ENCODE measurements around the gene CAMK2B. TPM values are rescaled to one million over a fixed set of nuclear protein-coding genes. Genes with fewer than 3 reads are reported as not detected.

Gene CAMK2B
- total and polyA plus RNA-seq, 5 donors from 2014 or later: not detected

- H3K9me3 Mint-ChIP-seq: peaks cover 0 to 26% (median 7%) of the 10 kb centered on the region in 7 donors
- Histone ChIP-seq H3K4me3 (ENCODE audit: low read depth, low read length) (no peak overlapping the region), H3K36me3 (ENCODE audit: control insufficient read depth, insufficient read depth, low read length) (no peaks in the 10 kb centered on the region), H3K9me3 (ENCODE audit: control insufficient read depth in 2 of 2, low read length in 2 of 2) (peaks cover 0 to 8% of the 10 kb centered on the region in 2 experiments), H3K27me3 (ENCODE audit: control insufficient read depth, insufficient read depth, low read length) (peaks cover 6% of the 10 kb centered on the region), H3K4me1 (ENCODE audit: control insufficient read depth, insufficient read depth, low read length, poor library complexity, severe bottlenecking) (no peaks in the 10 kb centered on the region), H3K27ac (ENCODE audit: insufficient read depth, low read length, poor library complexity, severe bottlenecking) (no peak overlapping the region)
- no peak overlapping the region for H3K4me3 Mint-ChIP-seq
- no peaks in the 10 kb centered on the region for H3K36me3 Mint-ChIP-seq
- DNase-seq (no peak), ATAC-seq (ENCODE audit: low read depth in 2 of 2) (peak in 1 of 2 donors; percentile 25)
- no peak overlapping the region for H3K27ac Mint-ChIP-seq
- H3K27me3 Mint-ChIP-seq: peaks cover 5% of the 10 kb centered on the region
- H3K4me1 Mint-ChIP-seq: peaks cover 0 to 6% (median 1%) of the 10 kb centered on the region in 4 donors
Observed at GRCh38 chr7:44338600-44338999, 13.2 kb upstream of the CAMK2B start.

- Histone ChIP-seq H3K27ac (ENCODE audit: insufficient read depth, low read length, poor library complexity, severe bottlenecking) (no peak overlapping the region), H3K4me3 (ENCODE audit: low read depth, low read length) (no peak overlapping the region), H3K27me3 (ENCODE audit: control insufficient read depth, insufficient read depth, low read length) (peaks cover 4% of the 10 kb centered on the region), H3K36me3 (ENCODE audit: control insufficient read depth, insufficient read depth, low read length) (no peaks in the 10 kb centered on the region), H3K4me1 (ENCODE audit: control insufficient read depth, insufficient read depth, low read length, poor library complexity, severe bottlenecking) (no peaks in the 10 kb centered on the region), H3K9me3 (ENCODE audit: control insufficient read depth in 2 of 2, low read length in 2 of 2) (peaks cover 0 to 8% of the 10 kb centered on the region in 2 experiments)
- ATAC-seq (ENCODE audit: low read depth in 2 of 2) (no peak), DNase-seq (no peak)
- Mint-ChIP-seq H3K4me1 (peaks cover 0 to 9% (median 1%) of the 10 kb centered on the region in 4 donors), H3K4me3 (no peak overlapping the region), H3K36me3 (no peaks in the 10 kb centered on the region), H3K27me3 (peaks cover 8% of the 10 kb centered on the region), H3K27ac (no peak overlapping the region), H3K9me3 (peaks cover 0 to 26% (median 7%) of the 10 kb centered on the region in 7 donors)
Observed at GRCh38 chr7:44336491-44336890, 11.1 kb upstream of the CAMK2B start.

GRCh38 chr7:44335184-44335583, 9.8 kb upstream of the CAMK2B start:
- Histone ChIP-seq H3K4me3 (ENCODE audit: low read depth, low read length) (no peak overlapping the region), H3K9me3 (ENCODE audit: control insufficient read depth in 2 of 2, low read length in 2 of 2) (peaks cover 0 to 8% of the 10 kb centered on the region in 2 experiments), H3K27me3 (ENCODE audit: control insufficient read depth, insufficient read depth, low read length) (peaks cover 2% of the 10 kb centered on the region), H3K27ac (ENCODE audit: insufficient read depth, low read length, poor library complexity, severe bottlenecking) (no peak overlapping the region), H3K36me3 (ENCODE audit: control insufficient read depth, insufficient read depth, low read length) (no peaks in the 10 kb centered on the region), H3K4me1 (ENCODE audit: control insufficient read depth, insufficient read depth, low read length, poor library complexity, severe bottlenecking) (no peaks in the 10 kb centered on the region)
- DNase-seq: no peak
- peaks cover 0 to 10% (median 1%) of the 10 kb centered on the region in 4 donors for H3K4me1 Mint-ChIP-seq
- ATAC-seq (ENCODE audit: low read depth in 2 of 2): no peak
- H3K9me3 Mint-ChIP-seq: peaks cover 0 to 26% (median 7%) of the 10 kb centered on the region in 7 donors
- H3K27ac Mint-ChIP-seq: no peak overlapping the region
- H3K4me3 Mint-ChIP-seq: no peak overlapping the region
- H3K36me3 Mint-ChIP-seq: no peaks in the 10 kb centered on the region
- peaks cover 18% of the 10 kb centered on the region for H3K27me3 Mint-ChIP-seq

GRCh38 chr7:44334734-44335097, 9.3 kb upstream of the CAMK2B start:
- peaks cover 0 to 10% (median 1%) of the 10 kb centered on the region in 4 donors for H3K4me1 Mint-ChIP-seq
- no peaks in the 10 kb centered on the region for H3K36me3 Mint-ChIP-seq

DNA sequence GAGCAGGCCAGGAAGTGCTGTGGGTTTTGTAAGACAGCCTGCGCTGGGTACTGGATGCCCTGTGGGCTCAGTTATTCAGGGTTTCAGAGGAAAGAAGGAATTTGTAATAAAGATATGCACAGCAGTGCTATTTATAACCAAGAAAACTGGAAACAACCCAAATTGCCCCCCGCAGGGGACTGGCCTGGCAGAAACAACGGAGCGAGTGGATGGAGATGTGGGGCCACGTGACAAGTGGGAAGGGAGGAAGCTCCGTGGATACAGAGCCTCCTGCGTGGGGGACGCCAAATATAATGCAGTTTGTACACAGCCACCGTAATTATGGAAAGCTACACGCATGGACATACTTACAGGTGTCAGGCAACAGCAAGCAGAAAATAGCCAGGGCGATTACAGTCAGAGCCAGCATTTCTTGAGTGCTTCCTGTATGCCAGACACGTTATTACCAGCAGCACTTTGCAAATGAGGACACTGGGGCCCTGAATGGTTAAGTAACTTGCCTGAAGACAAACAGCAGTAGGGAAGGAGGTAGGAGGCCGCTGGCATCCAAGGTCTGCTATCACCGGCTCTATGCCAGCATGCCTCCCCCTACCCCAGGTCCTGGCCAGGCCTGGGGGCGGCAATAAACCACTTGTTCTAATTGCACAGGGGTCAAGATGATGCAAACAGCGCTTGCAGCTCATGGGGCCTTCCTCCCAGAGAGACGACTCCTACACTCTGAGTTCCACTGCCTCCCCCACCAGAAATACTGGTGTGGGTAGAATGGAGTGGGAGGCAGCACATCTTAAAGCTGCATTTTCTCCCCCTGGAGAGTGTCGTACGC, 8.7 kb upstream of the CAMK2B start:
- Histone ChIP-seq H3K9me3 (ENCODE audit: control insufficient read depth in 2 of 2, low read length in 2 of 2) (peaks cover 0 to 8% of the 10 kb centered on the region in 2 experiments), H3K36me3 (ENCODE audit: control insufficient read depth, insufficient read depth, low read length) (no peaks in the 10 kb centered on the region), H3K27ac (ENCODE audit: insufficient read depth, low read length, poor library complexity, severe bottlenecking) (no peak overlapping the region), H3K4me1 (ENCODE audit: control insufficient read depth, insufficient read depth, low read length, poor library complexity, severe bottlenecking) (no peaks in the 10 kb centered on the region), H3K27me3 (ENCODE audit: control insufficient read depth, insufficient read depth, low read length) (peaks cover 2% of the 10 kb centered on the region), H3K4me3 (ENCODE audit: low read depth, low read length) (no peak overlapping the region)
- peaks cover 23% of the 10 kb centered on the region for H3K27me3 Mint-ChIP-seq
- DNase-seq (no peak), ATAC-seq (ENCODE audit: low read depth in 2 of 2) (no peak)
- H3K9me3 Mint-ChIP-seq: peaks cover 0 to 23% (median 7%) of the 10 kb centered on the region in 7 donors
- no peaks in the 10 kb centered on the region for H3K36me3 Mint-ChIP-seq
- H3K4me1 Mint-ChIP-seq: peaks cover 0 to 10% (median 1%) of the 10 kb centered on the region in 4 donors
- no peak overlapping the region for H3K27ac Mint-ChIP-seq
- H3K4me3 Mint-ChIP-seq: no peak overlapping the region

More at GRCh38 chr7:44334734-44335097, 9.3 kb upstream of the CAMK2B start:
- H3K4me1 ChIP-seq (ENCODE audit: control insufficient read depth, insufficient read depth, low read length, poor library complexity, severe bottlenecking): no peaks in the 10 kb centered on the region
- peaks cover 2% of the 10 kb centered on the region for H3K27me3 ChIP-seq (ENCODE audit: control insufficient read depth, insufficient read depth, low read length)
- Mint-ChIP-seq H3K4me3 (no peak overlapping the region), H3K27ac (no peak overlapping the region), H3K27me3 (peaks cover 21% of the 10 kb centered on the region), H3K9me3 (peaks cover 0 to 26% (median 7%) of the 10 kb centered on the region in 7 donors)
- DNase-seq (no peak), ATAC-seq (ENCODE audit: low read depth in 2 of 2) (no peak)
- H3K9me3 ChIP-seq (ENCODE audit: control insufficient read depth in 2 of 2, low read length in 2 of 2): peaks cover 0 to 8% of the 10 kb centered on the region in 2 experiments
- H3K36me3 ChIP-seq (ENCODE audit: control insufficient read depth, insufficient read depth, low read length): no peaks in the 10 kb centered on the region
- no peak overlapping the region for H3K27ac ChIP-seq (ENCODE audit: insufficient read depth, low read length, poor library complexity, severe bottlenecking)
- no peak overlapping the region for H3K4me3 ChIP-seq (ENCODE audit: low read depth, low read length)

GRCh38 chr7:44331682-44332081, 6.3 kb upstream of the CAMK2B start:
- DNase-seq (no peak), ATAC-seq (ENCODE audit: low read depth in 2 of 2) (no peak)
- Histone ChIP-seq H3K4me3 (ENCODE audit: low read depth, low read length) (no peak overlapping the region), H3K4me1 (ENCODE audit: control insufficient read depth, insufficient read depth, low read length, poor library complexity, severe bottlenecking) (no peaks in the 10 kb centered on the region), H3K27me3 (ENCODE audit: control insufficient read depth, insufficient read depth, low read length) (no peaks in the 10 kb centered on the region), H3K27ac (ENCODE audit: insufficient read depth, low read length, poor library complexity, severe bottlenecking) (no peak overlapping the region), H3K9me3 (ENCODE audit: control insufficient read depth in 2 of 2, low read length in 2 of 2) (no peaks in the 10 kb centered on the region), H3K36me3 (ENCODE audit: control insufficient read depth, insufficient read depth, low read length) (no peaks in the 10 kb centered on the region)
- Mint-ChIP-seq H3K4me1 (peaks cover 0 to 4% (median 0%) of the 10 kb centered on the region in 4 donors), H3K27me3 (peaks cover 34% of the 10 kb centered on the region), H3K9me3 (peaks cover 0 to 12% (median 0%) of the 10 kb centered on the region in 7 donors), H3K4me3 (no peak overlapping the region), H3K27ac (no peak overlapping the region), H3K36me3 (no peaks in the 10 kb centered on the region)

DNA sequence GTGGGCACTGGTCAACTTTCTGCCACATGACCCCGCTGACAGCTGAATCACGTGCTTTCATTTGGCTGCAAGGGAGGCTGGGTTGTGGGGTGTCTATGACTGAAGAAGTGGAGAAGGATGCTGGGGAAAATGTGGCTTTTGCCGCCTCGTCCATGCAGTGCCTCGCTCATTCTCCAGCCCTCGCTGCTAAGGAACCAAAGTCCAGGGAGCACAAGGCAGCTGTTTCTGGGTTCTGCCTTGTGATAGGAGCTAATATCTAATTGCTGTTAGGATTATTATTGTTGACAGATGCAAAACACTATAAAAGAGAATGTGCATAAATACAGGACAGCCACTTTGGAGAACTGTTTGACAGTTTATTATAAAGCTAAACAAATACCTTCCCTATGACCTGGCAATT, 4.9 kb upstream of the CAMK2B start:
- Mint-ChIP-seq H3K4me3 (no peak overlapping the region), H3K9me3 (no peaks in the 10 kb centered on the region), H3K4me1 (peaks cover 0 to 4% (median 2%) of the 10 kb centered on the region in 4 donors), H3K27ac (no peak overlapping the region), H3K27me3 (peaks cover 39% of the 10 kb centered on the region), H3K36me3 (no peaks in the 10 kb centered on the region)
- Histone ChIP-seq H3K27me3 (ENCODE audit: control insufficient read depth, insufficient read depth, low read length) (no peaks in the 10 kb centered on the region), H3K4me3 (ENCODE audit: low read depth, low read length) (no peak overlapping the region), H3K36me3 (ENCODE audit: control insufficient read depth, insufficient read depth, low read length) (no peaks in the 10 kb centered on the region), H3K27ac (ENCODE audit: insufficient read depth, low read length, poor library complexity, severe bottlenecking) (no peak overlapping the region), H3K9me3 (ENCODE audit: control insufficient read depth in 2 of 2, low read length in 2 of 2) (no peaks in the 10 kb centered on the region), H3K4me1 (ENCODE audit: control insufficient read depth, insufficient read depth, low read length, poor library complexity, severe bottlenecking) (no peaks in the 10 kb centered on the region)
- ATAC-seq (ENCODE audit: low read depth in 2 of 2): no peak
- no peak for DNase-seq

GRCh38 chr7:44329888-44330287, 4.5 kb upstream of the CAMK2B start:
- Mint-ChIP-seq H3K36me3 (no peaks in the 10 kb centered on the region), H3K4me3 (no peak overlapping the region), H3K9me3 (no peaks in the 10 kb centered on the region), H3K27me3 (peaks cover 39% of the 10 kb centered on the region), H3K27ac (no peak overlapping the region), H3K4me1 (peaks cover 0 to 4% (median 2%) of the 10 kb centered on the region in 4 donors)
- Histone ChIP-seq H3K4me3 (ENCODE audit: low read depth, low read length) (no peak overlapping the region), H3K27ac (ENCODE audit: insufficient read depth, low read length, poor library complexity, severe bottlenecking) (no peak overlapping the region), H3K27me3 (ENCODE audit: control insufficient read depth, insufficient read depth, low read length) (no peaks in the 10 kb centered on the region), H3K4me1 (ENCODE audit: control insufficient read depth, insufficient read depth, low read length, poor library complexity, severe bottlenecking) (no peaks in the 10 kb centered on the region), H3K36me3 (ENCODE audit: control insufficient read depth, insufficient read depth, low read length) (no peaks in the 10 kb centered on the region), H3K9me3 (ENCODE audit: control insufficient read depth in 2 of 2, low read length in 2 of 2) (no peaks in the 10 kb centered on the region)
- DNase-seq (no peak), ATAC-seq (ENCODE audit: low read depth in 2 of 2) (no peak)

Measured in CD4-positive, CD25-positive, alpha-beta regulatory T cell (primary cell).